GM23248 (cell line): ENCODE data around the gene ATP13A1.

Experiments
- EZH2 ChIP-seq: fragments of 200-600 bp; sonication (generic); IDR thresholded peaks from 2 replicates; pipeline ENCODE4 v1.6.1; 2018; ENCODE audit warnings: antibody characterized with exemption, mild to moderate bottlenecking; ENCODE audit not compliant: insufficient read depth, poor library complexity, severe bottlenecking
- EZH2phosphoT487 ChIP-seq: fragments of 200-600 bp; sonication (generic); IDR thresholded peaks from 2 replicates; pipeline ENCODE4 v1.6.1; 2018; ENCODE audit warnings: antibody characterized with exemption, moderate library complexity, mild to moderate bottlenecking, low read depth; ENCODE audit not compliant: insufficient read depth

DNA sequence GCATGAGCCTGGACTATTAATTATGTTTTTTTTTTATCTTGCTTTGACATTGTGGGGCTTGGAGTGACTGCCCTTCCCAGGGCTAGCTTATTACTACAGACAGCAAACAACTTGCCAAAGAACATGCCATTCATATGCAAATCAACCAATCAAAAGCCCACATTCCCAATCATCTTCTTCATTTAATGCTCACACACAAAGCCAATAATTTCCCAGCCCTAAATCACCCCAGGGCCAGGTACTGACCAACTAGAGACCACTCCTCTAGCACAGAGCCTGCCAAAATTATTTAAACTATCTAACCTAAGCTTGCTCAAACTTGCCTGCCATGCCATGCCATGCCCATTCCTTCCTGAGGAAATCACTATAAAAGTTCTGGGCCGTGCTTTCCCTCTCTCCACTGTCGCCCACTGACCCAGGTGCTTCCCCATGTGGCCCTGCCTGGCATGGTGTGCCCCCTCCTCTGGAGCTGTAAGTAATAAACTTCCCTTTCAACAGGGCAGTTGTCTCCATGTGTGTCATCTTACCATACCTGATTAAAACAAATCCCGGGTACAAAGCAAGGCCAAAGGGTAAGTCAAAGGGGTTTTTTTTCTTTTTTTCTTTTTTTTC, 60.7 kb downstream of the ATP13A1 start:
- TF ChIP-seq EZH2 = no peak
- TF ChIP-seq EZH2phosphoT487 = no peak
